HEK293T (cell line): ENCODE data around the gene AGPAT4.

Experiments
- CTCF ChIA-PET: fragments of 350-600 bp; formaldehyde crosslinking; extraction: SDS; loops from one replicate; lab custom pipeline; 2021; ENCODE audit warnings: antibody characterized with exemption, inconsistent platforms; lab: Yijun Ruan, JAX
- POLR2A ChIA-PET: fragments of 350-600 bp; formaldehyde crosslinking; extraction: SDS; loops from one replicate; lab custom pipeline; 2020; ENCODE audit warnings: antibody characterized with exemption, inconsistent platforms; lab: Yijun Ruan, JAX
- DNase-seq: peaks from one replicate; pipeline ENCODE4 v3.0.0; 2012; ENCODE audit warnings: mixed read lengths; ENCODE audit errors: extremely low spot score
- ARNT ChIP-seq: fragments of 450-650 bp; IDR thresholded peaks from 2 replicates; pipeline ENCODE4 v1.6.1; 2017; ENCODE audit warnings: mild to moderate bottlenecking
- BHLHE40 ChIP-seq: fragments of 450-650 bp; IDR thresholded peaks from 2 replicates; pipeline ENCODE4 v1.6.1; 2016; ENCODE audit warnings: mild to moderate bottlenecking, moderate library complexity, borderline replicate concordance
- CTBP1 ChIP-seq: fragments of 450-650 bp; IDR thresholded peaks from 2 replicates; pipeline ENCODE4 v1.6.1; 2016; ENCODE audit warnings: borderline replicate concordance
- ELF4 ChIP-seq: fragments of 450-650 bp; IDR thresholded peaks from 2 replicates; pipeline ENCODE4 v1.6.1; 2017; ENCODE audit warnings: antibody characterized with exemption
- FOXA1 ChIP-seq: fragments of 450-650 bp; IDR thresholded peaks from 2 replicates; pipeline ENCODE4 v1.6.1; 2016; ENCODE audit warnings: mild to moderate bottlenecking
- FOXK2 ChIP-seq: fragments of 450-650 bp; IDR thresholded peaks from 2 replicates; pipeline ENCODE4 v1.6.1; 2016; ENCODE audit warnings: mild to moderate bottlenecking
- FOXM1 ChIP-seq: fragments of 450-650 bp; IDR thresholded peaks from 2 replicates; pipeline ENCODE4 v1.6.1; 2017; ENCODE audit warnings: mild to moderate bottlenecking, borderline replicate concordance
- HDGF ChIP-seq: fragments of 450-650 bp; IDR thresholded peaks from 2 replicates; pipeline ENCODE4 v1.6.1; 2017; ENCODE audit warnings: antibody characterized with exemption, borderline replicate concordance
- L3MBTL2 ChIP-seq: fragments of 450-650 bp; conservative IDR thresholded peaks from 2 replicates; pipeline ENCODE4 v1.6.1; 2016; ENCODE audit warnings: mild to moderate bottlenecking
- LEF1 ChIP-seq: fragments of 450-650 bp; IDR thresholded peaks from 2 replicates; pipeline ENCODE4 v1.6.1; 2017; ENCODE audit warnings: mild to moderate bottlenecking, borderline replicate concordance
- NFRKB ChIP-seq: fragments of 450-650 bp; IDR thresholded peaks from 2 replicates; pipeline ENCODE4 v1.6.1; 2016; ENCODE audit warnings: mild to moderate bottlenecking, moderate library complexity
- SP1 ChIP-seq: fragments of 450-650 bp; IDR thresholded peaks from 2 replicates; pipeline ENCODE4 v1.6.1; 2017
- SUZ12 ChIP-seq: fragments of 450-650 bp; IDR thresholded peaks from 2 replicates; pipeline ENCODE4 v1.6.1; 2016; ENCODE audit warnings: mild to moderate bottlenecking
- TARDBP ChIP-seq: fragments of 450-650 bp; IDR thresholded peaks from 2 replicates; pipeline ENCODE4 v1.6.1; 2016
- ZNF384 ChIP-seq: fragments of 450-650 bp; IDR thresholded peaks from 2 replicates; pipeline ENCODE4 v1.6.1; 2016
- TF ChIP-seq, protein P1 (sequence below): fragments of 450-650 bp; IDR thresholded peaks from 2 replicates; pipeline ENCODE4 v1.6.1; 2016

The AGPAT4 gene

DNA sequence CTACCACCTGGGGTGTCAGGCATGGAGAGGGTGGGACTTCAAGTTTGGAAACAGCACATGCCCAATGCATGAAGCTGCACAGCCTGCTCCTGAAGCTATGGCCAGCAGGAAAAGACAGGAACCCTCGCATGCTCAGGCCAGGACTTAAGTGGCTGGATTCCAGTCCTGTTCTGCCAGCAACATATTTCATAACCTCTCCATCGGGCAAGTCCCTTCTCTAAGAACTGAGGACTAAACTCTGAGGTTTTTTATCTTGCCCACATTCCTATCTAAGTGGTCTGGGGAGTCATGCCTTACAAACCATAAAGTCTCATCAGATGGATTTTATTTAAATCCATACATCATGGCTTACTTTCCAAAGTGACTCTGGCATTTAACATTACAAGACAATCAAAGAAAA is 27.5 kb upstream of the AGPAT4 start:
- POLR2A ChIA-PET, result no interaction called here
- DNase-seq, result no peak
- TF ChIP-seq ZNF384, result no peak
- TF ChIP-seq SP1, result no peak
- CTCF ChIA-PET, result no interaction called here

DNA sequence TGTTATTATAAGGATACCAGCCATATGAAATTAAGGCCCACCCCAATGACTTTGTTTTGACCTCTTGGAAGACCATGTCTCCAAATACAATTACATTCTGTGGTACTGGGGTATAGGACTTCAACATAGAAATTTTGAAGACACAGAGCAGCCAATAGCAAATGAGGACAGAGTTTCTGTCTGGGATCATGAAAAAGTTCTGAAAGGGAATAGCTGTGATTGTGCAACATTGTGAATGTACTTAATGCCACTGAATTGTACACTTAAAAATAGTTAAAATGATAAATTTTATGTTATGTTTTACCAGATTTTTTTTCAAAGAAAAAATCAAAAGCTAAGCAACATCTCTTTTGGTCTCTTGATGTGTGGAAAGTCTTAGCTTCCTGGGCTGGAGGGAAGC is 27.0 kb upstream of the AGPAT4 start:
- POLR2A ChIA-PET, result no interaction called here
- CTCF ChIA-PET, result no interaction called here
- no peak for TF ChIP-seq ARNT
- DNase-seq, result no peak

DNA sequence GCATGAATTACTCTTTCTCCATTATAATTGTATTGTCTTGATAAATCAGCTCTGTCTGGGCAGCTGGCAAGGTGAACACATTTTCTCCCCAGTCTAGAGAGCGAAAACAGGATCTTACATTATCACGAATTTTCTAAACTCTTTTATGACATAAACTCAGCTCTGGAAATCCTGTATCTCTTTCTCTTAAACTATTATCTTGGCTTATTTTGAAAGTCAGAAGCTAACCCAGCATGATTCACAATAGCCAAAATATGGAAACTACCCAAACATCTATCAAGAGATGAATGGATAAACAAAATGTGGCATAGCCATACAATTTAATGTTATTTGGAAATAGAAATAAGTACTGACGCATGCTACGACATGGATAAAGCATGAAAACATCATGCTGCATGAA is 25.9 kb upstream of the AGPAT4 start:
- TF ChIP-seq FOXM1, result no peak
- no peak for TF ChIP-seq ARNT
- no peak for TF ChIP-seq L3MBTL2
- no peak for TF ChIP-seq CTBP1
- TF ChIP-seq LEF1, result no peak
- ChIA-PET CTCF (interaction anchor here (0.6 kb wide), 1 partner anchor 332 kb away, joined by 3 read pairs; no protein-coding TSS in a partner anchor), POLR2A (no interaction called here)
- no peak for DNase-seq

DNA sequence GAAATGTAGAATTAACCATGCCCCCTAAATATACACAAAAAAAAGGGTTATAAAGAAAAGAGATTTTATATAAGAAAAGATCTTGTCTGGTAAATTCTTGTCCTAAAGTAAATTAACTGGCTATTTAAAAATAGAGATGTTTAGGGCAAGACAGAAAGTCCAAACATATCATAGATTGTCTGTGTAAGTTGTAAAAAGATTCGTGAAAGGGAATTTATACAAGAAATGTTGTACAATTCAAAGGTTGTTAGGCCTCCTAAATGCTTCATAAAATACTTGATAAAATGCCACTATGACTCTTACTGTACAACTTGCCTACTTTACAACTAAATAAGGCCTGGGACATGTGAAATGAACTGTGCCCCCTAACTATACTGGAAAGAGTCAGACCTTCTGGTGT is 21.9 kb upstream of the AGPAT4 start:
- ChIA-PET POLR2A (no interaction called here), CTCF (no interaction called here)
- no peak for TF ChIP-seq FOXK2
- TF ChIP-seq NFRKB, result no peak
- no peak for DNase-seq

DNA sequence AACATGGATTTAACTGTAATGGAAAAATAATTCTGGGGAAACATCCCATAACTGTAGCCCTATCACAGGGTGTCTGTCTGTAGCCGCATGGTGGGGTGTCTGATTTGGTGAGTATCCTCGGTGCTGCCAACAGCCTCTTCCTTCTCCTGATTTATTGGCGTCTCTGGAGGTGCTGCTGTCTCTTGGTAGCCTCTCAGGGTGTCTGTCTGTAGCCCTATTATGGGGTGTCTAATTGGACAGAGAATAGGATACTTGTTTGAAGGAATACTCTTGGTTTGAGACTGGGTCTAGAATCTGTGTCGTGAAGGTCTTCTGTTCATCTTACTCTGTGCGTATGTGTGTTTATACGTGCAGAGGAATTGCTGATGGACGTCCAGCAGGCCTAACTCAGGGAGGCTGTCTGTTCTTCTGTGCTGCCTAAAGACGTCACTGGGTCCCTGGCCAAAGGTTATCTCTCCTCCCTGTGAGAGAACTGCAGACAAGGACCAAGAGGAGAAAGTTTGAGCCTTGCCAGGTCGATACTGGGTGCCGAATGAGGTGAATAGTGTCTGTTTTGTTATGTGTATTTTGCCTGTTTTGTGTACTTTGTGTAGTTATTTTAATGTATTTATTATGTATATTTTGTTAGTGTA is 18.9 kb upstream of the AGPAT4 start:
- DNase-seq, result no peak
- TF ChIP-seq, protein P1, sequence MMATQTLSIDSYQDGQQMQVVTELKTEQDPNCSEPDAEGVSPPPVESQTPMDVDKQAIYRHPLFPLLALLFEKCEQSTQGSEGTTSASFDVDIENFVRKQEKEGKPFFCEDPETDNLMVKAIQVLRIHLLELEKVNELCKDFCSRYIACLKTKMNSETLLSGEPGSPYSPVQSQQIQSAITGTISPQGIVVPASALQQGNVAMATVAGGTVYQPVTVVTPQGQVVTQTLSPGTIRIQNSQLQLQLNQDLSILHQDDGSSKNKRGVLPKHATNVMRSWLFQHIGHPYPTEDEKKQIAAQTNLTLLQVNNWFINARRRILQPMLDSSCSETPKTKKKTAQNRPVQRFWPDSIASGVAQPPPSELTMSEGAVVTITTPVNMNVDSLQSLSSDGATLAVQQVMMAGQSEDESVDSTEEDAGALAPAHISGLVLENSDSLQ, result no peak
- no peak for TF ChIP-seq BHLHE40
- no peak for TF ChIP-seq TARDBP
- no peak for TF ChIP-seq FOXA1
- no peak for TF ChIP-seq ELF4
- TF ChIP-seq ZNF384, result no peak
- no peak for TF ChIP-seq ARNT
- no peak for TF ChIP-seq SUZ12
- TF ChIP-seq SP1, result no peak
- ChIA-PET CTCF (no interaction called here), POLR2A (no interaction called here)

DNA sequence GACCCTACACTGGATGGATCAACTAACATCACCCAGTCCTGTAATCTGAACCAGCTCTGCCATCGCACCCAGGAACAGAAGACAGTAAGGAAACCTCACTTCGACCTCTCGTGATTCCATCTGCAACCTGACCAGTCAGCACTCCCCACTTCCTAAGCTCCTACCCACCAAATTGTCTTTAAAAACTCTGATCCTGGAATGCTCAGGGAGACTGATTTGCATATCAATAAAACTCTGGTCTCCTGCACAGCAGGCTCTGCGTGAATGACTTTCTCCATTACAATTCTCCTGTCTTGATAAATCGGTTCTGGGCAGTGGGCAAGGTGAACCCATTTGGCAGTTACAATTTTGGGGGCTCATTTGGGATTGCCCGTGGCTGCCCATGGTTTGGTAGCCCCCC is 18.3 kb upstream of the AGPAT4 start:
- CTCF ChIA-PET, result no interaction called here
- no peak for TF ChIP-seq TARDBP
- TF ChIP-seq L3MBTL2, result no peak
- no peak for TF ChIP-seq SUZ12
- no peak for TF ChIP-seq SP1
- no peak for TF ChIP-seq HDGF
- POLR2A ChIA-PET, result no interaction called here
- DNase-seq, result no peak

DNA sequence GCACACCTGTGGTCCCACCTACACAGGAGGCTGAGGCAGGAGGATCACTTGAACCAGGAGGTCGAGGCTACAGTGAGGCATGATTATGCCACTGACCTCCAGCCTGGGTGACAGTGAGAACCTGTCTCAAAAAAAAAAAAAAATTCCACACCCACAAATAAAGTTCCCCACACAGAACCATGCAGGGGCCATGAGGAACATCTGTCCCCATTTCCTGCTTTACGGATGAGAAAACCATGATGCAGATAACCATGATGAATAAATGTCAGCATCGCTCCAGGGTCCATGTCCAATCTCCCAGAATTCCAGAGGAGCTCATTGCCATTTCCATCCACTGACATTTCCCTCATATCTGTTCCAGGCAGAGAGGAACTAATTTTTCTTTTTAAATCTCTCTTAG is 16.9 kb upstream of the AGPAT4 start:
- TF ChIP-seq NFRKB, result no peak
- TF ChIP-seq, protein P1, result no peak
- TF ChIP-seq SUZ12, result no peak
- no peak for TF ChIP-seq SP1
- no peak for TF ChIP-seq FOXA1
- TF ChIP-seq BHLHE40, result no peak
- TF ChIP-seq FOXK2, result no peak
- no peak for TF ChIP-seq CTBP1
- no peak for TF ChIP-seq ZNF384
- TF ChIP-seq HDGF, result no peak
- TF ChIP-seq FOXM1, result no peak
- TF ChIP-seq ARNT, result no peak
- DNase-seq, result no peak
- ChIA-PET CTCF (no interaction called here), POLR2A (no interaction called here)

DNA sequence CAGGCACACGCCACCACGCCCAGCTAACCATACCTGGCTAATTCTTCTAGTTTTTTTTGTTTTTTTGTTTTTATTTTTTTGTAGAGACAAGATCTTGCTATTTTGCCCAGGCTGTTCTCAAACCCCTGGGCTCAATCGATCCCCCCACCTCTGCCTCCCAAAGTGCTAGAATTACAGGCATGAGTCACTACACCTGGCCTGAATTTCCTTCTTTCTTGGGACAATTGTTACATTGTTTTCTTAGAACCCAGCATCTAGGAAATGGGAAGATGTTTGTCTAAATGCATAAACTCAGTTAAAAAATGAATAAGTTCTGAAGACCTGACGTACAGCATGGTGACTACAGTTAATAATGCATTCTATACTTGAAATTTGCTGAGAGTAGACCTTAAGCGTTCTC is 10.8 kb upstream of the AGPAT4 start:
- TF ChIP-seq NFRKB (no peak), HDGF (no peak), ARNT (no peak), FOXK2 (no peak), TARDBP (no peak), SUZ12 (no peak), ELF4 (no peak), FOXA1 (no peak), FOXM1 (no peak), LEF1 (no peak), CTBP1 (no peak), ZNF384 (no peak), L3MBTL2 (no peak), SP1 (no peak), BHLHE40 (no peak)
- ChIA-PET POLR2A (no interaction called here), CTCF (no interaction called here)
- DNase-seq, result no peak
